Inferior parietal cortex (tissue), 1 donor: ENCODE data around the gene CETP.

Source experiments
- DNase-seq: peaks from one replicate; pipeline ENCODE4 v3.0.0-alpha.2; 2016; ENCODE audit errors: extremely low spot score

Gene CETP

GRCh38 chr16:57022445-57022844 is 60.7 kb downstream of the CETP start:
- DNase-seq, result no peak

GRCh38 chr16:57023541-57024249 is 61.9 kb downstream of the CETP start:
- DNase-seq, result no peak

GRCh38 chr16:57024894-57025680 is 63.3 kb downstream of the CETP start:
- DNase-seq, result no peak

- no peak for DNase-seq
These were observed 64.4 kb downstream of the CETP start for GRCh38 chr16:57025941-57026777.

- DNase-seq, result no peak
These were observed 65.0 kb downstream of the CETP start for GRCh38 chr16:57026778-57027062.

GRCh38 chr16:57027067-57027466 is 65.3 kb downstream of the CETP start:
- DNase-seq, result no peak

GRCh38 chr16:57028086-57028485 is 66.3 kb downstream of the CETP start:
- no peak for DNase-seq

GRCh38 chr16:57029161-57030160 is 67.7 kb downstream of the CETP start:
- DNase-seq, result no peak

- DNase-seq, result no peak
These were observed 68.7 kb downstream of the CETP start for GRCh38 chr16:57030346-57030902.

GRCh38 chr16:57031156-57031555 is 69.4 kb downstream of the CETP start:
- no peak for DNase-seq

GRCh38 chr16:57032346-57032745 is 70.6 kb downstream of the CETP start:
- DNase-seq, result no peak

- no peak for DNase-seq
These were observed 71.2 kb downstream of the CETP start for GRCh38 chr16:57032931-57033330.
